KMS-11 (cell line): ENCODE data around the gene PARP8.
"Not testable (repeated sequence)": the region's sequence is repeated elsewhere in the genome, so short reads cannot be mapped to it uniquely, and the experiment has no call there.

Source experiments
- H2AFZ ChIP-seq: fragments of 200-600 bp; sonication (generic); 2 replicates; pipeline ENCODE4 v1.6.1; 2016; ENCODE audit warnings: antibody characterized with exemption, mixed run types, low read depth
- H3K27ac ChIP-seq: fragments of 200-600 bp; sonication (generic); 2 replicates; pipeline ENCODE4 v1.6.1; 2016; ENCODE audit warnings: mild to moderate bottlenecking, mixed run types
- H3K27me3 ChIP-seq: fragments of 200-600 bp; sonication (generic); 2 replicates; pipeline ENCODE4 v1.6.1; 2017; ENCODE audit warnings: mild to moderate bottlenecking, low read depth, mixed run types, moderate library complexity; ENCODE audit not compliant: insufficient read depth
- H3K36me3 ChIP-seq: fragments of 200-600 bp; sonication (generic); 2 replicates; pipeline ENCODE4 v1.6.1; 2017; ENCODE audit warnings: mild to moderate bottlenecking, mixed run types; ENCODE audit not compliant: insufficient read depth
- H3K4me1 ChIP-seq: fragments of 200-600 bp; sonication (generic); 2 replicates; pipeline ENCODE4 v1.6.1; 2016; ENCODE audit warnings: mild to moderate bottlenecking, low read depth, mixed run types; ENCODE audit not compliant: poor library complexity, severe bottlenecking
- H3K4me2 ChIP-seq: fragments of 200-600 bp; sonication (generic); 2 replicates; pipeline ENCODE4 v1.7.0; 2016; ENCODE audit warnings: mild to moderate bottlenecking, mixed run types
- H3K4me3 ChIP-seq: fragments of 200-600 bp; sonication (generic); IDR thresholded peaks from 2 replicates; pipeline ENCODE4 v1.6.1; 2017; ENCODE audit warnings: low read depth, low read length, mixed read lengths; ENCODE audit not compliant: insufficient read depth
- H3K79me2 ChIP-seq: fragments of 200-600 bp; sonication (generic); 2 replicates; pipeline ENCODE4 v1.6.1; 2016; ENCODE audit warnings: low read depth, mixed run types; ENCODE audit not compliant: insufficient read depth
- H3K9ac ChIP-seq: fragments of 200-600 bp; sonication (generic); 2 replicates; pipeline ENCODE4 v1.6.1; 2016; ENCODE audit warnings: mild to moderate bottlenecking, mixed run types
- H4K20me1 ChIP-seq: fragments of 200-600 bp; sonication (generic); 2 replicates; pipeline ENCODE4 v1.6.1; 2016; ENCODE audit warnings: mild to moderate bottlenecking, mixed run types; ENCODE audit not compliant: insufficient read depth
- TF ChIP-seq, protein P1 (sequence below): fragments of 200-600 bp; sonication (generic); conservative IDR thresholded peaks from 2 replicates; pipeline ENCODE4 v1.6.1; 2017; ENCODE audit warnings: low read depth, mild to moderate bottlenecking, antibody characterized with exemption, low read length, moderate library complexity, mixed read lengths

PARP8 gene

DNA sequence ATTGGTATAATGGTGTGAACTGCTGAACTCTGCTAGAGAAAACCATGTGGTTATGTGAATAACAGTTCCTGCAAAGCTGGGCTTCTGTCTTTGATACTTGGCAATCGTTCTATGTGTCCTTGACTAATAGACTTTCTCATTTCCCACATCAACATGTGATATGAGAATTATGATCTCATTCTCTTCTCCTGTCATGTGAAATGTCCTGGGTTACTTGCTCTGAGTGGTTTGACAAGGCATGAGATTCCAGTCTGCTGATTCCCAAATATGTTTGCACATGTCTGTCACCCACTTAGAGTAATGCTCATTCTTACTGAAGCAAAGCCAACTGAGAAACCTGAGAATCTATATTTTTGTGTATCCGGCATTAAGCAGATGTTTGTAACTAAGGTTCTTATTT is 141.2 kb downstream of the PARP8 start:
- no peak overlapping the region for H2AFZ ChIP-seq
- no peaks in the 10 kb centered on the region for H4K20me1 ChIP-seq
- H3K27ac ChIP-seq, result no peak overlapping the region

DNA sequence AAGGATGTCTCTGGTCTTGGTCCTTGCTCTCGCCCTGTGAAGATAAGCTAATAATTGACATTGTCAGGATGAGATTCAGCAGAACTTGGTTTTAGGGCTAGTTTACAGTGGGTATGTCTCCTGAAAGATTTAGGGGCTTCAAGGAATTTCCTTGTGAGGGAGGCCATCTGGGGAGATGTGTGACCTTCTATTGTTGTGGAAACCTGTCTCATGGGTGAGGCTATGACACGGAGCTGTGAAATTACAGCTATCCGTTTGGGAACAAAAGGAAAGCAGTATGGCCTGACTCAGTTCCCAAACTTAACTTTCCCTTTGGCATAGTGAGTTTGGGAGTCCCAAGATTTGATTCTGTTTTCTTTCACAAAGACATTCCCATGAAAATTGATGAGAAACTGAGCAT is 142.0 kb downstream of the PARP8 start:
- no peak overlapping the region for H3K9ac ChIP-seq
- H3K4me2 ChIP-seq, result no peak overlapping the region
- TF ChIP-seq, protein P1, sequence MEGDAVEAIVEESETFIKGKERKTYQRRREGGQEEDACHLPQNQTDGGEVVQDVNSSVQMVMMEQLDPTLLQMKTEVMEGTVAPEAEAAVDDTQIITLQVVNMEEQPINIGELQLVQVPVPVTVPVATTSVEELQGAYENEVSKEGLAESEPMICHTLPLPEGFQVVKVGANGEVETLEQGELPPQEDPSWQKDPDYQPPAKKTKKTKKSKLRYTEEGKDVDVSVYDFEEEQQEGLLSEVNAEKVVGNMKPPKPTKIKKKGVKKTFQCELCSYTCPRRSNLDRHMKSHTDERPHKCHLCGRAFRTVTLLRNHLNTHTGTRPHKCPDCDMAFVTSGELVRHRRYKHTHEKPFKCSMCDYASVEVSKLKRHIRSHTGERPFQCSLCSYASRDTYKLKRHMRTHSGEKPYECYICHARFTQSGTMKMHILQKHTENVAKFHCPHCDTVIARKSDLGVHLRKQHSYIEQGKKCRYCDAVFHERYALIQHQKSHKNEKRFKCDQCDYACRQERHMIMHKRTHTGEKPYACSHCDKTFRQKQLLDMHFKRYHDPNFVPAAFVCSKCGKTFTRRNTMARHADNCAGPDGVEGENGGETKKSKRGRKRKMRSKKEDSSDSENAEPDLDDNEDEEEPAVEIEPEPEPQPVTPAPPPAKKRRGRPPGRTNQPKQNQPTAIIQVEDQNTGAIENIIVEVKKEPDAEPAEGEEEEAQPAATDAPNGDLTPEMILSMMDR, result no peak
- H3K4me1 ChIP-seq, result peaks cover 4% of the 10 kb centered on the region
- H3K79me2 ChIP-seq, result no peaks in the 10 kb centered on the region
- no peak overlapping the region for H3K4me3 ChIP-seq
- no peaks in the 10 kb centered on the region for H3K27me3 ChIP-seq
- no peak overlapping the region for H3K27ac ChIP-seq
- no peaks in the 10 kb centered on the region; the same call in 1 of the 2 replicates for H3K36me3 ChIP-seq
- H4K20me1 ChIP-seq, result no peaks in the 10 kb centered on the region
- H2AFZ ChIP-seq, result no peak overlapping the region

More for the DNA sequence above, 141.2 kb downstream of the PARP8 start:
- H3K4me3 ChIP-seq, result no peak overlapping the region
- H3K79me2 ChIP-seq, result no peaks in the 10 kb centered on the region
- H3K36me3 ChIP-seq, result no peaks in the 10 kb centered on the region; the same call in 1 of the 2 replicates
- H3K9ac ChIP-seq, result no peak overlapping the region
- H3K27me3 ChIP-seq, result no peaks in the 10 kb centered on the region
- TF ChIP-seq, protein P1, result no peak
- no peak overlapping the region for H3K4me2 ChIP-seq
- peaks cover 4% of the 10 kb centered on the region for H3K4me1 ChIP-seq

DNA sequence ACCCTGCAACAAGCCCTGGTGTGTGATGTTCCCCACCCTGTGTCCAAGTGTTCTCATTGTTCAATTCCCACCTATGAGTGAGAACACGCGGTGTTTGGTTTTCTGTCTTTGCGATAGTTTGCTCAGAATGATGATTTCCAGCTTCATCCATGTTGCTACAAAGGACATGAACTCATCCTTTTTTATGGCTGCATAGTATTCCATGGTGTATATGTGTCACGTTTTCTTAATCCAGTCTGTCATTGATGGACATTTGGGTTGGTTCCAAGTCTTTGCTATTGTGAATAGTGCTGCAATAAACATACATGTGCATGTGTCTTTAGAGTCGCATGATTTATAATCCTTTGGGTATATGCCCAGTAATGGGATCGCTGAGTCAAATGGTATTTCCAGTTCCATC is 145.3 kb downstream of the PARP8 start:
- not testable (repeated sequence) for H2AFZ ChIP-seq, H3K4me1 ChIP-seq, H3K79me2 ChIP-seq, H4K20me1 ChIP-seq, H3K9ac ChIP-seq, H3K27ac ChIP-seq, H3K4me3 ChIP-seq, H3K27me3 ChIP-seq, H3K4me2 ChIP-seq, H3K36me3 ChIP-seq

DNA sequence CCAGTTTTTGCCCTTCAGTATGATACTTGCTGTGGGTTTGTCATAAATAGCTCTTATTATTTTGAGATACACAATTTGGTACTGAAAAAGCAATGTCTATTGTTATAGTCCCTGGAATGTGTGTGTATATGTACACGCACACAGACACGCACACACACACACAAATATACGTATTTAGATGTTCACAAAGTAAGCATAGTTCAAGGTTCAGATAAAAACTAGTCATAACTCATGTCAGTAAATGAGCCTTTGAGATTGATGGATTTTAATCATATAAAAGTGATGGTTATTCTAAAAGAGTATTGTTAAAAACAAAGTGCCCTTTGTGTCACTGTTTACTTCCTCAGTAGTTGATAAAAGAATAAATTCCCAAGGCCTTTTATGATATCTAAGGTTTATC is 147.3 kb downstream of the PARP8 start:
- H3K4me3 ChIP-seq, result no peak overlapping the region
- H3K36me3 ChIP-seq, result no peaks in the 10 kb centered on the region
- H4K20me1 ChIP-seq, result no peaks in the 10 kb centered on the region
- H3K9ac ChIP-seq, result no peak overlapping the region
- no peak overlapping the region for H2AFZ ChIP-seq
- H3K4me1 ChIP-seq, result no peaks in the 10 kb centered on the region
- H3K79me2 ChIP-seq, result no peaks in the 10 kb centered on the region
- no peaks in the 10 kb centered on the region for H3K27me3 ChIP-seq
- TF ChIP-seq, protein P1, result no peak
- H3K4me2 ChIP-seq, result no peak overlapping the region
- no peak overlapping the region for H3K27ac ChIP-seq

DNA sequence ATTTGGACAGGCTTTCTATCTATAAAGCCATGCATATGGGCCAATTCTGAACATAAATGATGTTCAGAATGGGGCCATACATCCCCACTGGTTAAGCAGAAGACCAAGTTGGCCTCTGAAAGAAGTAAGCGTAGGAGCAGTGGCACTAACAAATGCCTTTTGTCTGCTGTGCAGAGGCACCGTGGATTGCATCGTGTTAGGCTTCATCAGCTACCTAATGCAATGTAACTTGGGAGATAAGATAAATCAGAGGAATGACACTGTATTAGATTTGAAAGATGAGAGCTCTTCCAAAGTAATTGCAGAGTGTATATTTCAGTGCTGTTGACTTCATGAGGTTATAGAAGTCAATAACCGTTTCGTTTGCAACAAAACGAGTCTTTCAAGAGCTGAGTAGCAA is 148.1 kb downstream of the PARP8 start:
- TF ChIP-seq, protein P1, result no peak
- no peaks in the 10 kb centered on the region for H3K36me3 ChIP-seq
- H3K79me2 ChIP-seq, result no peaks in the 10 kb centered on the region
- no peaks in the 10 kb centered on the region for H4K20me1 ChIP-seq
- H3K4me1 ChIP-seq, result no peaks in the 10 kb centered on the region
- no peak overlapping the region for H3K4me2 ChIP-seq
- H2AFZ ChIP-seq, result no peak overlapping the region
- H3K9ac ChIP-seq, result no peak overlapping the region
- H3K4me3 ChIP-seq, result no peak overlapping the region
- no peaks in the 10 kb centered on the region for H3K27me3 ChIP-seq
- no peak overlapping the region for H3K27ac ChIP-seq
